Mucosa of descending colon (tissue), 3 donors: ENCODE results near the gene PQBP1. TPM values are rescaled to one million over a fixed set of nuclear protein-coding genes. Genes with fewer than 3 reads are reported as not detected.

Source experiments
- ATAC-seq: fragments of 200-7000 bp; cut with Tn5 transposase; one replicate; pipeline ENCODE4 v1.9.1; 2020; ENCODE audit warnings: mild to moderate bottlenecking, moderate library complexity
- DNase-seq, 3 donors: peaks; one replicate each; pipeline ENCODE4 v3.0.0-alpha.2; 2020
- H3K36me3 ChIP-seq: fragments of 200-600 bp; one replicate; pipeline ENCODE4 v1.8.0; 2021; ENCODE audit warnings: low read depth, mild to moderate bottlenecking
- H3K4me1 ChIP-seq: fragments of 200-600 bp; one replicate; pipeline ENCODE4 v1.8.0; 2021; ENCODE audit warnings: low read depth, mild to moderate bottlenecking
- H3K4me3 ChIP-seq: fragments of 200-600 bp; one replicate; pipeline ENCODE4 v1.8.0; 2021; ENCODE audit warnings: mild to moderate bottlenecking
- H3K9me3 ChIP-seq: fragments of 200-600 bp; one replicate; pipeline ENCODE4 v1.8.0; 2021; ENCODE audit warnings: mild to moderate bottlenecking
- intact Hi-C, 2 donors: fragments of 100-400 bp; cut with DNase I in 1 of 2; cut with micrococcal nuclease in 1 of 2; formaldehyde crosslinking; loops; one replicate each; pipeline versions ENCODE4 v1.11.0 to v1.11.1; 2022; cut with DNase I, micrococcal nuclease
- total RNA-seq, 3 donors: library from RNA; stranded (reverse); fragmentation: NEBNext Ultra II Directional in 2 of 3; extraction: Animal tissue kit (Norgen Biotek cat#: 25700) in 2 of 3; gene quantifications; one replicate each; pipeline versions ENCODE4 v1.2.1 to v1.2.4, GENCODE V29; 2021 to 2023
- TF ChIP-seq, protein P1 (sequence below): fragments of 200-600 bp; IDR thresholded peaks from one replicate; pipeline ENCODE4 v1.8.0; 2022; ENCODE audit warnings: antibody characterized with exemption, mild to moderate bottlenecking
- donor health status: DM: no; HTN: no; CAD: no; lungs with moderate emphysema.
- donor health status: DM: no; HTN: no; CAD: no.
- donor health status: DM: no; HTN: yes; CAD: no.

Gene PQBP1
- total RNA-seq, 3 donors from 2014 or later = 55.5 to 88.8 (median 69.6) TPM

DNA sequence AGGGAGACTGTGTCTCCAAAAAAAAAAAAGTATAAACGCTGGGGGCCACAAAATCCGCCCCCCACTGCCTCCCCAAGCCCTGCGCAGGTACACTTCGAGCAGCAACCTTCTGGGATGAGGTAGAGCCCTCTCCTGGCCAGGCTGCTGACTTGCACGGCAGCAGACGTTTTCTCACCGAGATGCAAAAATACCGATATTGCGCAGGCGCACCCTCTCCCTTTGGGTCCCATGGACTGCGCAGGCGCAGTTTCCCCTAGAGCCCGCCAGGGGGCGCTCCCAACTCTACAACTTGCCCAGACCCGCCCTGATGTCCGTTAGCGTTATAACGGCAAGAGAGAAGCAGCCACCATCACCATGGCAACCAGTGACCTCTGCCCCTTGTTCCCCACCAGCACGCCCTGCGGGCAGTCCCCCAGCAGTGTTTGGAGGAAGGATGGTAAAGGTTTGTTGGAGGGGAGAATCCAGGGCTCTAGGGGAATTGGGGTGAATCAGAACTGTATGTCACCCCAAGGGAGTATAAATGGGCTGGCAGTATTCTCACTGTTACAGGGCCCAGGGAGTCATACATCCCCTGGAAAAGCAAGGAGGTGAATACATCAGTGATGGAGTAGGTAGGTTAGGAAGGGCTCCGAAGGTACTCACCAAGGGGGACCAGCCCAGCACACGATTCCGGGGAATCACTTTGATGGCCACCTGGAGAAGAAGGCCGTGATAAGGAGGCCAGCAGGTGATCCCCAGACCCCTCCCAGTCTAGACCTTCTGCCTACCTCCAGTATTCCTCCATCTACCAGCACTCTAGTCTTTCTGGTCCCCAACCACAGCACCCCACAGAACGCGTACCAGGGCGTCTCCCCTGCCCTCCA, 19.6 kb downstream of the PQBP1 start:
- Histone ChIP-seq H3K4me3 (no peak overlapping the region), H3K9me3 (no peaks in the 10 kb centered on the region), H3K36me3 (no peaks in the 10 kb centered on the region), H3K4me1 (no peaks in the 10 kb centered on the region)
- intact Hi-C loops = no loop called here
- DNase-seq (peak; percentile 92 to 94 (median 92)), ATAC-seq (peak; percentile 80)
- TF ChIP-seq, protein P1, sequence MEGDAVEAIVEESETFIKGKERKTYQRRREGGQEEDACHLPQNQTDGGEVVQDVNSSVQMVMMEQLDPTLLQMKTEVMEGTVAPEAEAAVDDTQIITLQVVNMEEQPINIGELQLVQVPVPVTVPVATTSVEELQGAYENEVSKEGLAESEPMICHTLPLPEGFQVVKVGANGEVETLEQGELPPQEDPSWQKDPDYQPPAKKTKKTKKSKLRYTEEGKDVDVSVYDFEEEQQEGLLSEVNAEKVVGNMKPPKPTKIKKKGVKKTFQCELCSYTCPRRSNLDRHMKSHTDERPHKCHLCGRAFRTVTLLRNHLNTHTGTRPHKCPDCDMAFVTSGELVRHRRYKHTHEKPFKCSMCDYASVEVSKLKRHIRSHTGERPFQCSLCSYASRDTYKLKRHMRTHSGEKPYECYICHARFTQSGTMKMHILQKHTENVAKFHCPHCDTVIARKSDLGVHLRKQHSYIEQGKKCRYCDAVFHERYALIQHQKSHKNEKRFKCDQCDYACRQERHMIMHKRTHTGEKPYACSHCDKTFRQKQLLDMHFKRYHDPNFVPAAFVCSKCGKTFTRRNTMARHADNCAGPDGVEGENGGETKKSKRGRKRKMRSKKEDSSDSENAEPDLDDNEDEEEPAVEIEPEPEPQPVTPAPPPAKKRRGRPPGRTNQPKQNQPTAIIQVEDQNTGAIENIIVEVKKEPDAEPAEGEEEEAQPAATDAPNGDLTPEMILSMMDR = peak; percentile 86

DNA sequence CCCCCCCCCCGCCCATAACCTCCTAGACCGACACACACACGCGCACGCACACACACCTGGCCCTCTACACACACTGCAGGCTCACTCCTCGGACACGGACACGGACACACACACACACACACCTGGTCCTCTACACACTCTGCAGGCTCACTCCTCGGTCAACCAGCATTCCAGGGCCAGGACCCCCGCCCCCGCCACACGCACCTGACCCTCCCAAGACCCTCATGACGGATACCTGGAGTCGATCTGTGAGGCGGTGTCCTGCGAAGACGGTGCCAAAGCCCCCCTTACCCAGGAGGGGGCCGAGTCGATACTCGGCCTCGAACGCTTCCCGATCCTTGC, 20.5 kb downstream of the PQBP1 start:
- H3K36me3 ChIP-seq = no peaks in the 10 kb centered on the region
- no peaks in the 10 kb centered on the region for H3K9me3 ChIP-seq
- peak overlapping the region; percentile 38 for H3K4me3 ChIP-seq
- ATAC-seq (no peak), DNase-seq (peak in 1 of 3 donors; percentile 59)
- intact Hi-C loops = no loop called here
- H3K4me1 ChIP-seq = no peaks in the 10 kb centered on the region
- TF ChIP-seq, protein P1 = no peak

DNA sequence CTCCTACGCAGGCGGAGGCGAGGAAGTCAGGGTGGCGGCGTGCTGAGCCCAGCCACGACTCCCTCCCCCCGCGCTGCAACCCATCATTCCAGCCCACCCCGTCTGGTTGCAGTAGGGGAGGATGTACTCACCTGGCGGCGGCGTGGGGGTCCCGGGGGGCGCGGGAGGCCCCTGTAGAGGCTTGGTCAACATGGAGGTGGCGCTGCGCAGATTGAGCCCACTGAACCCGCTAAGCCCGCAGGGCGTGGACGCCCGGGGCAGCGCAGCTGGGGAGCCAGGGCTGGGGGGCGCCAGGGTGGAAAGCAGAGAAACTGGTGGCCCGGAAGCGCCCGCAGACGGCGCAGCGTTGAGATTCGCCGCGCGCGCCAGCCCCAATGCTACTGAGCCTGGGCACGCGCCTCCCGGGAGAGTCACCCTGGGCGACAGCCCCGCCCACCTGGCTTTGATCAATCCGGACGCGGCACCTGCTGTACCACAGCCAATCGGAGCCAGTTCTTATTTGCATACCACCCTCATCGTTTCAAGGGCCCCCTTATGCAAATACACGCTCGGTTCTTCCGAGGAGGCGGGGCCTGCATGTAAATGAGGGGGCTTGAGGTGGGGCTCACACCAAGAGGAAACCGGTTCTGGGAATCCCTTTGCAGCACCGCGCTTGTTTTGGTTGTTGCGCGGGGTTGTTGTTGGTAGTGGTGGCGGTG, 21.1 kb downstream of the PQBP1 start, which contains the start of gene PIM2:
Gene PIM2, minus strand, starts transcription at position 382 of the 698 bp plus-strand sequence. Its CDS starts 190 bp downstream, at position 192.
- no peaks in the 10 kb centered on the region for H3K4me1 ChIP-seq
- peak within 1 kb of the TSS; percentile 38 for H3K4me3 ChIP-seq
- H3K9me3 ChIP-seq = no peaks in the 10 kb centered on the region
- peak; percentile 87 for ATAC-seq
- TF ChIP-seq, protein P1 = no peak
- DNase-seq = peak; percentile 91 to 96 (median 93)
- intact Hi-C loops = no loop called here
- H3K36me3 ChIP-seq = no peaks in the 10 kb centered on the region

DNA sequence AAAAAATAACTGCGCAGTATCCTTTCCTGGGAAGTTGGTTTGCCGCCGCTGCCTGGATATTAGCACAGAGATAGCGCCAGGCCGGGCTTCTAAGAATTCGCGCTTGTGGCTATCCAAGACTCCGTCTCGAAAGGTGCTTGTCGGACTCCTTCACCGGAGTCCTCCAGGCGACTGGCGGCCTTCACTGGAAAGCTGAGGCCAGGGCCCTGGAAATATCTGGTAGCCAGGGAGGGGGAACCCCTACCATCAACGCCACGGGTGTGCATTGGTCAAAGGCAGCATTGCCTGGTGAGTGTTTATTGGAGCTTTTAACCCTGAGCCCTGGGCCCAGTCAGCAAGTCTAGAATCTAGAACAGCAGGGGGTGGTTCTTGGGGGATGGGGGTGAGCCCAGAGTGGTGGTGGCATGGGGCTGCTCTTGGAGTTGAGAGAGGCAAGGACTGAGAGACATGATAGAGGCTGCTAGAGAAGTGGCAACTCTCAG, 21.7 kb downstream of the PQBP1 start:
- peak; percentile 3 for ATAC-seq
- intact Hi-C loops = no loop called here
- TF ChIP-seq, protein P1 = no peak
- no peaks in the 10 kb centered on the region for H3K9me3 ChIP-seq
- no peaks in the 10 kb centered on the region for H3K4me1 ChIP-seq
- DNase-seq = no peak
- H3K36me3 ChIP-seq = no peaks in the 10 kb centered on the region
- no peak overlapping the region for H3K4me3 ChIP-seq

DNA sequence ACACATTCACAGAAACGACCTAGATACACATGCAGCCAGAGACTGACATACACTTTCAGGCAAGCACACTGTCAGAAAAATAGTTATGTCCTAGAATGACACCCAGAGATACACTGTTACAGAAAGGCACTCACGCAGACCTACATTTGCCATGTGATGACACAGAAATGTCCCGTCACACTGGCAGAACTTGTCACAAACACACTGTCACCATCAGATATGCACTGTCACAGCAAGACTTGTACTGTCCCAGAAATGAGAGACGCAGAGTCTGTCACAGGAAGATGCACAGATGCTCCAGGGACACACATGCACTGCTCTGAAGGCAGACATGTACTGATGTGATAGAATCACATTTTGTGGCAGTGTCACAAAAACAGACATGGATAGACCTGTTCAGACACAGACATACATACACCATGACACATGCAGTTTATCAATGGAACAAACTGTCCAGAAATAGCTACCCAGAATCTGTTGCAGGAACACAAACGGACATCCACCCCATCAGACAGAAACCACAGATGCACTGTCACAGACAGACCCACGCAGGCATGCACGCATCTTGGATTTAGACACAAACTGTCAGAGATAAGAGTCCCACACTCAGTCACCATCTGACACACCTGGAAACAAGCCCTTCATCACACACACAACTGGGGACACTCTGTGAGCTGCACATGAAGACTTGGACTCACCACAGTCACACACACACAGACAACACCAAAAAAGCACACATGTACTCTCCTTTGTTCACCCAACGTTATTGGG, 22.4 kb downstream of the PQBP1 start:
- no peak overlapping the region for H3K4me3 ChIP-seq
- TF ChIP-seq, protein P1 = no peak
- intact Hi-C loops = no loop called here
- DNase-seq (no peak), ATAC-seq (no peak)
- no peaks in the 10 kb centered on the region for H3K4me1 ChIP-seq
- no peaks in the 10 kb centered on the region for H3K36me3 ChIP-seq
- no peaks in the 10 kb centered on the region for H3K9me3 ChIP-seq
